MM.1S (cell line): ENCODE results near the gene AK9.

Source experiments
- DNase-seq: peaks from one replicate; pipeline ENCODE4 v3.0.0-alpha.2; 2015
- H2AFZ ChIP-seq: fragments of 300-600 bp; sonication (generic); 2 replicates; pipeline ENCODE4 v1.6.0; 2016; ENCODE audit warnings: antibody characterized with exemption, low read length
- H3F3A ChIP-seq: fragments of 300-600 bp; sonication (generic); 2 replicates; pipeline ENCODE4 v1.6.1; 2016; ENCODE audit warnings: mild to moderate bottlenecking, antibody characterized with exemption, low read length, moderate library complexity, mixed read lengths; ENCODE audit not compliant: insufficient read depth
- H3K27ac ChIP-seq: fragments of 300-600 bp; sonication (generic); 2 replicates; pipeline ENCODE4 v1.5.1; 2016; ENCODE audit warnings: mild to moderate bottlenecking, low read length
- H3K27me3 ChIP-seq: fragments of 300-600 bp; sonication (generic); replicated peaks from 2 replicates; pipeline ENCODE4 v1.6.0; 2016; ENCODE audit warnings: low read length; ENCODE audit not compliant: insufficient read depth
- H3K36me3 ChIP-seq: fragments of 300-600 bp; sonication (generic); replicated peaks from 2 replicates; pipeline ENCODE4 v1.6.1; 2016; ENCODE audit warnings: mild to moderate bottlenecking, low read length, mixed read lengths; ENCODE audit not compliant: insufficient read depth
- H3K4me1 ChIP-seq: fragments of 300-600 bp; sonication (generic); 2 replicates; pipeline ENCODE4 v1.6.1; 2016; ENCODE audit warnings: low read length, mixed read lengths
- H3K4me2 ChIP-seq: fragments of 300-600 bp; sonication (generic); 2 replicates; pipeline ENCODE4 v1.6.0; 2016; ENCODE audit warnings: low read depth, low read length
- H3K4me3 ChIP-seq: fragments of 300-600 bp; sonication (generic); 2 replicates; pipeline ENCODE4 v1.5.1; 2016; ENCODE audit warnings: low read length, mixed read lengths
- H3K79me2 ChIP-seq: fragments of 300-600 bp; sonication (generic); 2 replicates; pipeline ENCODE4 v1.6.1; 2016; ENCODE audit warnings: mixed run types, low read length, mixed read lengths
- H3K9ac ChIP-seq: fragments of 300-600 bp; sonication (generic); 2 replicates; pipeline ENCODE4 v1.6.1; 2016; ENCODE audit warnings: low read length, mixed read lengths
- H3K9me2 ChIP-seq: fragments of 300-600 bp; sonication (generic); replicated peaks from 2 replicates; pipeline ENCODE4 v1.6.1; 2016; ENCODE audit warnings: mild to moderate bottlenecking, low read length, mixed read lengths; ENCODE audit not compliant: insufficient read depth
- H3K9me3 ChIP-seq: fragments of 300-600 bp; sonication (generic); replicated peaks from 2 replicates; pipeline ENCODE4 v1.6.1; 2016; ENCODE audit warnings: mild to moderate bottlenecking, low read length, mixed read lengths; ENCODE audit not compliant: insufficient read depth
- H4K20me1 ChIP-seq: fragments of 300-600 bp; sonication (generic); 2 replicates; pipeline ENCODE4 v1.6.1; 2016; ENCODE audit warnings: mild to moderate bottlenecking, low read length, moderate library complexity, mixed read lengths; ENCODE audit not compliant: insufficient read depth
- CTCF ChIP-seq: fragments of 300-600 bp; sonication (generic); IDR thresholded peaks from 2 replicates; pipeline ENCODE4 v1.5.1; 2016; ENCODE audit warnings: antibody characterized with exemption, low read length, mixed read lengths
- EZH2 ChIP-seq: fragments of 300-600 bp; sonication (generic); optimal IDR thresholded peaks from 2 replicates; pipeline ENCODE3; 2017; ENCODE audit warnings: low read depth, mild to moderate bottlenecking, antibody characterized with exemption, low read length, mixed read lengths
- EZH2phosphoT487 ChIP-seq: fragments of 300-600 bp; sonication (generic); IDR thresholded peaks from 2 replicates; pipeline ENCODE4 v1.6.1; 2018; ENCODE audit warnings: antibody characterized with exemption, low read length

Gene AK9

GRCh38 chr6:109506314-109506713 lies 184.7 kb downstream of the AK9 start:
- Histone ChIP-seq H4K20me1 (no peaks in the 10 kb centered on the region), H3K9ac (no peak overlapping the region), H3K9me3 (no peaks in the 10 kb centered on the region), H3K27me3 (no peaks in the 10 kb centered on the region), H3K4me1 (no peaks in the 10 kb centered on the region), H2AFZ (no peak overlapping the region), H3F3A (no peaks in the 10 kb centered on the region), H3K4me3 (no peak overlapping the region), H3K79me2 (no peaks in the 10 kb centered on the region), H3K27ac (no peak overlapping the region), H3K4me2 (no peak overlapping the region), H3K9me2 (no peaks in the 10 kb centered on the region), H3K36me3 (no peaks in the 10 kb centered on the region)
- no peak for DNase-seq
- TF ChIP-seq EZH2 (no peak), CTCF (no peak), EZH2phosphoT487 (no peak)

GRCh38 chr6:109503327-109504224 lies 187.4 kb downstream of the AK9 start:
- no peak for DNase-seq
- H3K27me3 ChIP-seq, result no peaks in the 10 kb centered on the region
- TF ChIP-seq CTCF (no peak), EZH2 (no peak), EZH2phosphoT487 (no peak)
- no peak overlapping the region for H3K27ac ChIP-seq
- no peaks in the 10 kb centered on the region for H4K20me1 ChIP-seq
- H3K9ac ChIP-seq, result no peak overlapping the region
- no peaks in the 10 kb centered on the region for H3K79me2 ChIP-seq
- H3K4me3 ChIP-seq, result no peak overlapping the region
- no peak overlapping the region for H3K4me2 ChIP-seq
- H3K9me3 ChIP-seq, result no peaks in the 10 kb centered on the region
- H2AFZ ChIP-seq, result no peak overlapping the region
- no peaks in the 10 kb centered on the region for H3K9me2 ChIP-seq
- no peaks in the 10 kb centered on the region for H3K4me1 ChIP-seq
- no peaks in the 10 kb centered on the region for H3K36me3 ChIP-seq
- H3F3A ChIP-seq, result no peaks in the 10 kb centered on the region

GRCh38 chr6:109498936-109499335 lies 192.1 kb downstream of the AK9 start:
- Histone ChIP-seq H3F3A (no peaks in the 10 kb centered on the region), H3K79me2 (no peaks in the 10 kb centered on the region), H3K27ac (no peak overlapping the region), H2AFZ (no peak overlapping the region), H3K4me1 (no peaks in the 10 kb centered on the region), H3K4me3 (no peak overlapping the region), H3K9me2 (no peaks in the 10 kb centered on the region), H4K20me1 (no peaks in the 10 kb centered on the region), H3K36me3 (no peaks in the 10 kb centered on the region), H3K27me3 (no peaks in the 10 kb centered on the region), H3K9me3 (no peaks in the 10 kb centered on the region), H3K9ac (no peak overlapping the region), H3K4me2 (no peak overlapping the region)
- DNase-seq, result no peak
- no peak for TF ChIP-seq EZH2
- no peak for TF ChIP-seq CTCF
- no peak for TF ChIP-seq EZH2phosphoT487
